Measurements from ENCODE around the gene CNTF.
"Not testable (repeated sequence)": the region's sequence is repeated elsewhere in the genome, so short reads cannot be mapped to it uniquely, and the experiment has no call there.

Gene CNTF, protein sequence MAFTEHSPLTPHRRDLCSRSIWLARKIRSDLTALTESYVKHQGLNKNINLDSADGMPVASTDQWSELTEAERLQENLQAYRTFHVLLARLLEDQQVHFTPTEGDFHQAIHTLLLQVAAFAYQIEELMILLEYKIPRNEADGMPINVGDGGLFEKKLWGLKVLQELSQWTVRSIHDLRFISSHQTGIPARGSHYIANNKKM

DNA sequence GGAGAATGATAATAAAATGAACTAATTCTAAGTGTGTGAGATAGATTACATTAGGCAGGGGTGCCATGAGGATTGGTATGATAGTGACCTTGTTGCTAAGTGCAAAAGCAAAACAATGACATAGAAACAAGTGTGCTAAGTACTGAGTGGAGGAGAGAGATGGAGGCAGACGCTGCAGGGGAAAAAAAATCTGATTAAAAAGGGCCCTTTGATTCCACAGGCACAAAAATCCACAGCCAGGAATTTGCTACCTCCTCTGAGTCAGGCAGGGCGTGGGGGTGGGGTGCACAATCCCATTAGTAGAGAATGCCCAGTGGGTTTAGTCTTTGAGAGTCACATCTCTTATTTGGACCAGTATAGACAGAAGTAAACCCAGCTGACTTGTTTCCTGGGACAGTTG, at the start of gene CNTF:
TSS of gene CNTF (plus strand) at position 322 of the 400 bp plus-strand sequence. CDS start 88 bp downstream, outside the sequence.
- Histone ChIP-seq H3K9ac (ENCODE audit: low read depth, low read length) (no peak within 1 kb of the TSS), H3K4me2 (ENCODE audit: insufficient read depth, low read length) (no peak within 1 kb of the TSS), H4K20me1 (ENCODE audit: insufficient read depth, low read length) (no peaks in the 10 kb centered on the region), H3K4me1 (ENCODE audit: insufficient read depth, low read length) (no peaks in the 10 kb centered on the region), H3K27ac (ENCODE audit: low read length) (no peak within 1 kb of the TSS), H3K79me2 (ENCODE audit: insufficient read depth, low read length) (no peaks in the 10 kb centered on the region), H3K36me3 (ENCODE audit: insufficient read depth, low read length) (peaks cover 93% of the 10 kb centered on the region), H3K4me3 (ENCODE audit: low read depth in 1 of 2, low read length in 2 of 2) (no peak within 1 kb of the TSS), H2AFZ (ENCODE audit: low read depth, low read length) (no peak within 1 kb of the TSS), H3K27me3 (ENCODE audit: insufficient read depth, low read length, poor library complexity) (no peaks in the 10 kb centered on the region), H3K9me3 (ENCODE audit: insufficient read depth, low read length, severe bottlenecking) (no peaks in the 10 kb centered on the region)
- ATAC-seq (ENCODE audit: insufficient read depth, low read depth) (no peak), DNase-seq (no peak)
- no peak for TF ChIP-seq EZH2 (IDR thresholded peaks at IDR 0.05; ENCODE audit: borderline replicate concordance, low read depth, low read length, severe bottlenecking)
- TF ChIP-seq, protein P1, sequence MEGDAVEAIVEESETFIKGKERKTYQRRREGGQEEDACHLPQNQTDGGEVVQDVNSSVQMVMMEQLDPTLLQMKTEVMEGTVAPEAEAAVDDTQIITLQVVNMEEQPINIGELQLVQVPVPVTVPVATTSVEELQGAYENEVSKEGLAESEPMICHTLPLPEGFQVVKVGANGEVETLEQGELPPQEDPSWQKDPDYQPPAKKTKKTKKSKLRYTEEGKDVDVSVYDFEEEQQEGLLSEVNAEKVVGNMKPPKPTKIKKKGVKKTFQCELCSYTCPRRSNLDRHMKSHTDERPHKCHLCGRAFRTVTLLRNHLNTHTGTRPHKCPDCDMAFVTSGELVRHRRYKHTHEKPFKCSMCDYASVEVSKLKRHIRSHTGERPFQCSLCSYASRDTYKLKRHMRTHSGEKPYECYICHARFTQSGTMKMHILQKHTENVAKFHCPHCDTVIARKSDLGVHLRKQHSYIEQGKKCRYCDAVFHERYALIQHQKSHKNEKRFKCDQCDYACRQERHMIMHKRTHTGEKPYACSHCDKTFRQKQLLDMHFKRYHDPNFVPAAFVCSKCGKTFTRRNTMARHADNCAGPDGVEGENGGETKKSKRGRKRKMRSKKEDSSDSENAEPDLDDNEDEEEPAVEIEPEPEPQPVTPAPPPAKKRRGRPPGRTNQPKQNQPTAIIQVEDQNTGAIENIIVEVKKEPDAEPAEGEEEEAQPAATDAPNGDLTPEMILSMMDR (IDR thresholded peaks at IDR 0.05; ENCODE audit: borderline replicate concordance, extremely low read depth, low read length, poor library complexity, severe bottlenecking) = no peak

DNA sequence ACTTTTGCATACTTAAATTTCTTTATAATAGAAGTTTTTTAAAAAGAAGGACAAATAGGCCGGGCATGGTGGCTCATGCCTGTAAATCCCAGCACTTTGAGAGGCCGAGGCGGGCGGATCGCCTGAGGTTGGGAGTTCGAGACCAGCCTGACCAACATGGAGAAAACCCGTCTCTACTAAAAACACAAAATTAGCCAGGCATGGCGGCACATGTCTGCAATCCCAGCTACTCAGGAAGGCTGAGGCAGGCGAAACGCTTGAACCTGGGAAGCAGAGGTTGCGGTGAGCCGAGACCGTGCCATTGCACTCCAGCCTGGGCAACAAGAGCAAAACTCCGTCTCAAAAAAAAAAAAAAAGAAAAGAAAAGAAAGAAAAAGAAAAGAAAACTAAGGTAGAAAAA, 49.6 kb upstream of the CNTF start:
- peaks cover 47% of the 10 kb centered on the region for H3K4me1 ChIP-seq (ENCODE audit: insufficient read depth, low read length)
- H3K9ac ChIP-seq (ENCODE audit: low read depth, low read length) = peak overlapping the region; percentile 100; the same call in 1 of the 2 replicates
- H3K9me3 ChIP-seq (ENCODE audit: insufficient read depth, low read length, severe bottlenecking); H4K20me1 ChIP-seq (ENCODE audit: insufficient read depth, low read length); H3K4me3 ChIP-seq (ENCODE audit: low read depth in 1 of 2, low read length in 2 of 2); ATAC-seq (ENCODE audit: insufficient read depth, low read depth); DNase-seq; H3K27me3 ChIP-seq (ENCODE audit: insufficient read depth, low read length, poor library complexity): not testable (repeated sequence)
- H3K27ac ChIP-seq (ENCODE audit: low read length) = peak overlapping the region; percentile 100
- H3K79me2 ChIP-seq (ENCODE audit: insufficient read depth, low read length) = peaks cover 51% of the 10 kb centered on the region
- peak overlapping the region; percentile 79 for H3K4me2 ChIP-seq (ENCODE audit: insufficient read depth, low read length)
- H2AFZ ChIP-seq (ENCODE audit: low read depth, low read length) = peak overlapping the region; percentile 57; the same call in 1 of the 2 replicates
- H3K36me3 ChIP-seq (ENCODE audit: insufficient read depth, low read length) = peaks cover 14% of the 10 kb centered on the region

DNA sequence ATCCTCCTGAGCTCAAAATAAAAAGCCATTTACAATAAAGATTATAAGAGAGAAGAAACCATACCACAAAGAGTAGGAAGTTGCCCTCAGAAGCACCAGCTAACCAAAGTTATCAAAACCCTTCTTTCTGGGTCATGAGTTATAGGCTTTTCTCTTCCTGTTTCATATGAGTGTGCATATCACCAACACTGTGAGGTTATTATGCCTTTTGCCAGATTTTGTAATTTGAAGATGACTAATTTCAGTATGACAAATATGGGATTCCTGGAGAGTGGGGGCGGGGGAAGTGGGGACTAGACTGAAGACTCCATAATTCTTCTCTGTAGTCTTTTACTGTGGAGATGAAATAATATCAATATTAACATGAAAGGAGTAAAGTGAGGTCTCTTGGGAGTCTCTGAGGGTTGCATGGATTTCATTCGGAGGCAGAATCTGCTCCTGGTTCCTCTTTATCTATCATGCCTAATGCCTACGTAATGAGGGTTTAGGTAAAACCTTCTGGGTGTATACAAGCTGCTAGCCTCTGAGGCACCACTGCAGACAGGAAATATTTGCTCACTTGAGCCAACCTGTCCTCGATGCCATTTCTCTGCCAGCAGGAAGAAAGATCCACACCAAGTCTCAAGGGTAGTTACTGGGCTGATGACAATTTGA, 48.9 kb upstream of the CNTF start:
- Histone ChIP-seq H3K27me3 (ENCODE audit: insufficient read depth, low read length, poor library complexity) (no peaks in the 10 kb centered on the region), H3K4me1 (ENCODE audit: insufficient read depth, low read length) (peaks cover 47% of the 10 kb centered on the region), H2AFZ (ENCODE audit: low read depth, low read length) (peak overlapping the region; percentile 57), H3K4me3 (ENCODE audit: low read depth in 1 of 2, low read length in 2 of 2) (peak overlapping the region in 1 of 2 experiments; percentile 79; a peak in 2 of 4 replicates), H3K79me2 (ENCODE audit: insufficient read depth, low read length) (peaks cover 51% of the 10 kb centered on the region), H3K36me3 (ENCODE audit: insufficient read depth, low read length) (peaks cover 14% of the 10 kb centered on the region), H3K9me3 (ENCODE audit: insufficient read depth, low read length, severe bottlenecking) (no peaks in the 10 kb centered on the region), H3K4me2 (ENCODE audit: insufficient read depth, low read length) (peak overlapping the region; percentile 79), H4K20me1 (ENCODE audit: insufficient read depth, low read length) (no peaks in the 10 kb centered on the region), H3K9ac (ENCODE audit: low read depth, low read length) (peak overlapping the region; percentile 100), H3K27ac (ENCODE audit: low read length) (peak overlapping the region; percentile 100)
- peak; percentile 47 for DNase-seq
- ATAC-seq (ENCODE audit: insufficient read depth, low read depth) = peak; percentile 29
- TF ChIP-seq, protein P1 (IDR thresholded peaks at IDR 0.05; ENCODE audit: borderline replicate concordance, extremely low read depth, low read length, poor library complexity, severe bottlenecking) = no peak
- no peak for TF ChIP-seq EZH2 (IDR thresholded peaks at IDR 0.05; ENCODE audit: borderline replicate concordance, low read depth, low read length, severe bottlenecking)

DNA sequence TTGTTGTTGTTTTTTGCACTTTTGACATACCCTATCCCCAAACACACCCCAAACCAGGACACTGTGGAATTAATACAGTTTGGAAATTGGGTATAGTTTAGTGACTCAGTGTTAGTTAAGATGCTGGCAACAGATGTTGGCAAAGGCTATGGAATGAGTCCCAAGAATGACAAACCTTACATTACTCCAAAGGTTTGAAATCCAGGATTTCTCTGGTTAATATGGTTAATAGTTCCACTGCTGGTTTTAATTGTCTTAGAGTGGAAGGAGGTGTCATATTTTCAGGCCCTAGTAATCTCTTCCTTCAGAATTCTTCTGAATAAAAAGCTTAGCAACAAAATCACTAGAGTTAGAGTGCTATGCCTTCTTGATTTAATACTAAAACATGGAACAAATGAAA, 47.6 kb upstream of the CNTF start:
- Histone ChIP-seq H3K4me3 (ENCODE audit: low read depth in 1 of 2, low read length in 2 of 2) (peak overlapping the region in 1 of 2 experiments; percentile 79; a peak in 2 of 4 replicates), H3K9me3 (ENCODE audit: insufficient read depth, low read length, severe bottlenecking) (no peaks in the 10 kb centered on the region), H4K20me1 (ENCODE audit: insufficient read depth, low read length) (0 out of 2 replicates have a peak, but pooled peaks cover 3% of the 10 kb centered on the region), H3K27me3 (ENCODE audit: insufficient read depth, low read length, poor library complexity) (no peaks in the 10 kb centered on the region), H3K4me1 (ENCODE audit: insufficient read depth, low read length) (peaks cover 47% of the 10 kb centered on the region), H3K36me3 (ENCODE audit: insufficient read depth, low read length) (peaks cover 4% of the 10 kb centered on the region), H3K27ac (ENCODE audit: low read length) (peak overlapping the region; percentile 100), H3K9ac (ENCODE audit: low read depth, low read length) (peak overlapping the region; percentile 100), H3K79me2 (ENCODE audit: insufficient read depth, low read length) (peaks cover 60% of the 10 kb centered on the region), H2AFZ (ENCODE audit: low read depth, low read length) (no peak overlapping the region), H3K4me2 (ENCODE audit: insufficient read depth, low read length) (peak overlapping the region; percentile 79)
- no peak for ATAC-seq (ENCODE audit: insufficient read depth, low read depth)
- no peak for TF ChIP-seq EZH2 (IDR thresholded peaks at IDR 0.05; ENCODE audit: borderline replicate concordance, low read depth, low read length, severe bottlenecking)
- TF ChIP-seq, protein P1 (IDR thresholded peaks at IDR 0.05; ENCODE audit: borderline replicate concordance, extremely low read depth, low read length, poor library complexity, severe bottlenecking) = no peak
- DNase-seq = no peak

All from DND-41 (cell line).